NOMO-1 treated with dmso at 0.1 percent for 144 hours (cell line): Measurements from ENCODE around the gene TNNI2.

Experiments used
- DNase-seq: peaks from one replicate; lab custom pipeline; 2025; ENCODE audit not compliant: unreplicated experiment; lab: John Stamatoyannopoulos, UW

The TNNI2 gene

GRCh38 chr11:1832211-1832919 is 6.4 kb upstream of the TNNI2 start:
- DNase-seq = no peak

GRCh38 chr11:1832920-1833295 is 5.9 kb upstream of the TNNI2 start:
- no peak for DNase-seq

GRCh38 chr11:1834062-1834610 is 4.6 kb upstream of the TNNI2 start:
- DNase-seq = no peak

GRCh38 chr11:1834779-1835670 is 3.8 kb upstream of the TNNI2 start, which contains the start of gene SYT8:
TSS of gene SYT8 (plus strand) at chr11:1834990. CDS start at chr11:1835106, 116 bp downstream.
- DNase-seq = no peak

- no peak for DNase-seq
Observed at GRCh38 chr11:1835671-1836010, 3.1 kb upstream of the TNNI2 start.

GRCh38 chr11:1836011-1836945 is 2.5 kb upstream of the TNNI2 start:
- DNase-seq = no peak

GRCh38 chr11:1837171-1838076 is 1.4 kb upstream of the TNNI2 start:
- peak; percentile 59 for DNase-seq

GRCh38 chr11:1838077-1838425 is 730 bp upstream of the TNNI2 start:
- DNase-seq = no peak

- DNase-seq = no peak
Observed at GRCh38 chr11:1839204-1839923, 583 bp downstream of the TNNI2 start.

GRCh38 chr11:1839924-1840779 is 1.4 kb downstream of the TNNI2 start:
- peak; percentile 77 for DNase-seq

GRCh38 chr11:1840780-1841480 is 2.1 kb downstream of the TNNI2 start:
- DNase-seq = no peak

GRCh38 chr11:1841511-1842148 is 2.8 kb downstream of the TNNI2 start:
- DNase-seq = no peak

- no peak for DNase-seq
Observed at GRCh38 chr11:1842149-1843097, 3.6 kb downstream of the TNNI2 start.

GRCh38 chr11:1843098-1843473 is 4.3 kb downstream of the TNNI2 start:
- no peak for DNase-seq

- no peak for DNase-seq
Observed at GRCh38 chr11:1843796-1844195, 5.0 kb downstream of the TNNI2 start.
